Endothelial cell of umbilical vein (primary cell): ENCODE results near the gene RXFP1. TPM values are rescaled to one million over a fixed set of nuclear protein-coding genes. Genes with fewer than 3 reads are reported as not detected.

Source experiments
- BruUV-seq: library from RNA; stranded (reverse); fragments of 400-500 nt; replicated peaks from 2 replicates; lab custom pipeline; 2021; lab: Mats Ljungman, UMichigan
- CTCF ChIA-PET: fragments of 300-600, 350-600 bp; sonication (Branson Sonifier 250); formaldehyde crosslinking; loops from one replicate; lab custom pipeline; 2021; ENCODE audit warnings: antibody characterized with exemption, inconsistent platforms; lab: Charles Lee
- POLR2A ChIA-PET: fragments of 300-600, 350-600 bp; sonication (Branson Sonifier 250); formaldehyde crosslinking; loops from one replicate; lab custom pipeline; 2021; ENCODE audit warnings: antibody characterized with exemption, inconsistent platforms; lab: Charles Lee
- DNase-seq: peaks from one replicate; pipeline ENCODE4 v3.0.0-alpha.2; 2011; ENCODE audit warnings: low read depth, low spot score
- FAIRE-seq: peaks from 2 replicates; lab custom pipeline; 2011; peaks lifted over from hg19 to GRCh38; lab: Jason Lieb, UNC
- H2AFZ ChIP-seq: 2 replicates; pipeline ENCODE4 v1.6.0; 2012; ENCODE audit warnings: low read depth, low read length, control low read depth, inconsistent platforms
- H3K27ac ChIP-seq: 2 replicates; pipeline ENCODE4 v1.5.1; 2011; ENCODE audit warnings: low read depth, mild to moderate bottlenecking, control low read depth, low read length, moderate library complexity; ENCODE audit not compliant: insufficient read depth
- H3K27me3 ChIP-seq, 2 experiments: 2 replicates each; pipeline versions ENCODE4 v1.6.0 to v1.6.1; 2011; ENCODE audit warnings: low read length in 2 of 2, mixed read lengths in 1 of 2; ENCODE audit not compliant: control insufficient read depth in 2 of 2, insufficient read depth in 2 of 2
- H3K36me3 ChIP-seq, 2 experiments: 2 replicates in 1 of 2; 3 replicates in 1 of 2; pipeline ENCODE4 v1.5.1; 2011; ENCODE audit warnings: low read length in 2 of 2, mild to moderate bottlenecking in 1 of 2, moderate library complexity in 1 of 2; ENCODE audit not compliant: control insufficient read depth in 2 of 2, insufficient read depth in 2 of 2; ENCODE audit errors: extremely low read depth in 1 of 2
- H3K4me1 ChIP-seq: 3 replicates; pipeline ENCODE4 v1.5.1; 2011; ENCODE audit warnings: mild to moderate bottlenecking, low read length; ENCODE audit not compliant: control insufficient read depth, insufficient read depth; ENCODE audit errors: extremely low read depth
- H3K4me2 ChIP-seq: 2 replicates; pipeline ENCODE4 v1.6.1; 2011; ENCODE audit warnings: low read length, control low read depth, mixed read lengths; ENCODE audit not compliant: insufficient read depth
- H3K4me3 ChIP-seq, 3 experiments: fragments of 200-600 bp in 1 of 3; sonication (generic), shearing (Covaris generic) in 1 of 3; replicated peaks in 1 of 3; 2 replicates each; pipeline ENCODE4 v1.5.1; 2011 to 2016; ENCODE audit warnings: control low read depth in 3 of 3, low read length in 3 of 3, mild to moderate bottlenecking in 2 of 3, inconsistent platforms in 1 of 3, low read depth in 1 of 3, moderate library complexity in 1 of 3; ENCODE audit not compliant: insufficient read depth in 1 of 3
- H3K79me2 ChIP-seq: 2 replicates; pipeline ENCODE4 v1.6.0; 2012; ENCODE audit warnings: low read length, inconsistent platforms; ENCODE audit not compliant: control insufficient read depth, insufficient read depth
- H3K9ac ChIP-seq: replicated peaks from 2 replicates; pipeline ENCODE3; 2011; ENCODE audit warnings: low read length, control low read depth; ENCODE audit not compliant: insufficient read depth; ENCODE audit errors: extremely low read depth
- H3K9me1 ChIP-seq: replicated peaks from 3 replicates; pipeline ENCODE4 v1.6.0; 2011; ENCODE audit warnings: mild to moderate bottlenecking, low read length; ENCODE audit not compliant: control insufficient read depth, insufficient read depth; ENCODE audit errors: extremely low read depth
- H3K9me3 ChIP-seq: replicated peaks from 2 replicates; pipeline ENCODE4 v1.5.1; 2012; ENCODE audit warnings: low read length, inconsistent platforms; ENCODE audit not compliant: control insufficient read depth, insufficient read depth
- H4K20me1 ChIP-seq: replicated peaks from 2 replicates; pipeline ENCODE3; 2011; ENCODE audit warnings: mild to moderate bottlenecking, low read length; ENCODE audit not compliant: control insufficient read depth, insufficient read depth; ENCODE audit errors: extremely low read depth
- EZH2 ChIP-seq: IDR thresholded peaks from 2 replicates; pipeline ENCODE4 v1.6.1; 2012; ENCODE audit warnings: borderline replicate concordance, low read depth, mild to moderate bottlenecking, moderate library complexity, low read length, inconsistent platforms; ENCODE audit not compliant: severe bottlenecking
- FOS ChIP-seq: IDR thresholded peaks from 2 replicates; pipeline ENCODE4 v1.6.1; 2011; ENCODE audit warnings: mild to moderate bottlenecking, low read length, moderate library complexity, borderline replicate concordance; ENCODE audit not compliant: insufficient read depth
- GATA2 ChIP-seq: IDR thresholded peaks from 2 replicates; pipeline ENCODE4 v1.7.0; 2011; ENCODE audit warnings: low read depth, mild to moderate bottlenecking, moderate library complexity, mixed read lengths, low read length; ENCODE audit not compliant: insufficient read length, insufficient read depth
- JUN ChIP-seq: IDR thresholded peaks from 2 replicates; pipeline ENCODE4 v1.6.1; 2011; ENCODE audit warnings: borderline replicate concordance, low read depth; ENCODE audit not compliant: insufficient read length, insufficient read depth
- MYC ChIP-seq: IDR thresholded peaks from one replicate; pipeline ENCODE4 v1.6.1; 2011; ENCODE audit warnings: mild to moderate bottlenecking, low read depth, low read length
- POLR2A ChIP-seq: IDR thresholded peaks from 2 replicates; pipeline ENCODE4 v1.6.1; 2012; ENCODE audit warnings: low read depth, mild to moderate bottlenecking, control low read depth, low read length
- POLR2AphosphoS5 ChIP-seq: IDR thresholded peaks from 2 replicates; pipeline ENCODE4 v1.6.1; 2012; ENCODE audit warnings: low read depth, mild to moderate bottlenecking, control low read depth, low read length, moderate library complexity; ENCODE audit not compliant: insufficient read depth
- dilution Hi-C: fragments of 300-500 bp; cut with MboI; formaldehyde crosslinking; loops from one replicate; pipeline ENCODE4 v1.15.0; 2019; ENCODE audit warnings: low sequenced_read_pairs; ENCODE audit not compliant: extremely low pct_ligation_motif_present
- intact Hi-C: fragments of 100-400 bp; cut with micrococcal nuclease; formaldehyde crosslinking; loops from one replicate; pipeline ENCODE4 v1.10.0; 2022
- polyA plus RNA-seq, 4 experiments: library from polyadenylated mRNA; depleted of rRNA in 3 of 4; stranded (reverse) in 3 of 4; unstranded in 1 of 4; fragments of >200 nt; gene quantifications; 2 replicates each; pipeline versions ENCODE4 v1.2.1 to v1.2.3, GENCODE V29; 2011 to 2012; ENCODE audit warnings: missing spikeins in 1 of 4
- total RNA-seq: library from RNA; stranded (reverse); gene quantifications from 2 replicates; pipeline ENCODE4 v1.2.3, GENCODE V29; 2021
- TF ChIP-seq, protein P1 (sequence below): IDR thresholded peaks from 2 replicates; pipeline ENCODE4 v1.6.1; 2011; ENCODE audit not compliant: insufficient read depth, insufficient read length
- TF ChIP-seq, protein P2 (sequence below), 2 donors: IDR thresholded peaks; 1 replicate in 1 of 2; 2 replicates in 1 of 2; pipeline ENCODE4 v1.5.1; 2011; ENCODE audit warnings: low read length in 2 of 2, mild to moderate bottlenecking in 2 of 2, moderate library complexity in 2 of 2, control low read depth in 1 of 2, inconsistent platforms in 1 of 2, low read depth in 1 of 2; ENCODE audit not compliant: insufficient read depth in 1 of 2; ENCODE audit errors: extremely low read depth in 1 of 2

RXFP1 gene
- total and polyA plus RNA-seq, 2 donors (not counting 3 experiments of a cell fraction or from before 2014, with no cell fraction given) = not detected

DNA sequence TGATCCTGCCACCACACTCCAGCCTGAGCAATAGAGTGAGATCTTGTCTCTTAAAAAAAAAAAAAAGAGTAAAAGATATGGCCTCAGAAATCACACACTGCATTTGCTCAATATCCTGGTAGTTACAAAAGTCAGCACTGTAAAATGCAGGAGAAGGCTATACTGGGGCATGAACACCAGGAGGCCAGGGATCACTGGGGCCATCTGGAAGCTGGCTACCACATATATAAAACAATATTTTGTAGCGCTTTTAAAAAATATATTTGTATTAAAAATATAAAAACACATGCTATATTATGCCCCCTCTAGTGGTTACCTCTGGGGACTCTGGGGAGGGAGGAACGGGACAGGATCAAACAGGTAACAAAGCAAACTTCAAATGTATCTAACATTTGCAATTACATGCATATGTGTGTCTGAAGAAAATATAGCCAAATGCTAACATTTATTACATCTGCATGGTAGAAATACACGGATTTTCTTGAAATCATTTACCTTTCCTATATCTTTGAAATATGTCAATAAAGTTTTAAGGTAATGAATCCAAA, 146.0 kb downstream of the RXFP1 start:
- H3K4me3 ChIP-seq = no peak overlapping the region
- H2AFZ ChIP-seq = no peak overlapping the region
- H3K79me2 ChIP-seq = peaks cover 27% of the 10 kb centered on the region
- H4K20me1 ChIP-seq = peaks cover 2% of the 10 kb centered on the region
- no peaks in the 10 kb centered on the region for H3K9me1 ChIP-seq
- FAIRE-seq = peak; percentile 72
- no TSS peak for BruUV-seq
- peak; percentile 47 for DNase-seq
- peaks cover 0 to 3% of the 10 kb centered on the region in 2 experiments for H3K36me3 ChIP-seq
- dilution Hi-C loops (no loop called here), intact Hi-C loops (loop anchor here (1.0 kb wide), 1 partner anchor 7 kb away; no protein-coding TSS in a partner anchor)
- ChIA-PET POLR2A (no interaction called here), CTCF (interaction anchor here (0.6 to 1.1 kb wide), 4 partner anchors 8 to 788 kb away, joined by 3 to 4 read pairs (median 3); no protein-coding TSS in a partner anchor)
- peaks cover 10% of the 10 kb centered on the region for H3K4me1 ChIP-seq
- H3K27me3 ChIP-seq = no peaks in the 10 kb centered on the region
- no peak overlapping the region for H3K4me2 ChIP-seq
- no peak overlapping the region for H3K27ac ChIP-seq
- TF ChIP-seq EZH2 (no peak), MYC (no peak), POLR2AphosphoS5 (no peak), FOS (no peak), JUN (no peak), GATA2 (no peak), POLR2A (no peak)
- TF ChIP-seq, protein P1, sequence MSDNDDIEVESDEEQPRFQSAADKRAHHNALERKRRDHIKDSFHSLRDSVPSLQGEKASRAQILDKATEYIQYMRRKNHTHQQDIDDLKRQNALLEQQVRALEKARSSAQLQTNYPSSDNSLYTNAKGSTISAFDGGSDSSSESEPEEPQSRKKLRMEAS = no peak
- TF ChIP-seq, protein P2, sequence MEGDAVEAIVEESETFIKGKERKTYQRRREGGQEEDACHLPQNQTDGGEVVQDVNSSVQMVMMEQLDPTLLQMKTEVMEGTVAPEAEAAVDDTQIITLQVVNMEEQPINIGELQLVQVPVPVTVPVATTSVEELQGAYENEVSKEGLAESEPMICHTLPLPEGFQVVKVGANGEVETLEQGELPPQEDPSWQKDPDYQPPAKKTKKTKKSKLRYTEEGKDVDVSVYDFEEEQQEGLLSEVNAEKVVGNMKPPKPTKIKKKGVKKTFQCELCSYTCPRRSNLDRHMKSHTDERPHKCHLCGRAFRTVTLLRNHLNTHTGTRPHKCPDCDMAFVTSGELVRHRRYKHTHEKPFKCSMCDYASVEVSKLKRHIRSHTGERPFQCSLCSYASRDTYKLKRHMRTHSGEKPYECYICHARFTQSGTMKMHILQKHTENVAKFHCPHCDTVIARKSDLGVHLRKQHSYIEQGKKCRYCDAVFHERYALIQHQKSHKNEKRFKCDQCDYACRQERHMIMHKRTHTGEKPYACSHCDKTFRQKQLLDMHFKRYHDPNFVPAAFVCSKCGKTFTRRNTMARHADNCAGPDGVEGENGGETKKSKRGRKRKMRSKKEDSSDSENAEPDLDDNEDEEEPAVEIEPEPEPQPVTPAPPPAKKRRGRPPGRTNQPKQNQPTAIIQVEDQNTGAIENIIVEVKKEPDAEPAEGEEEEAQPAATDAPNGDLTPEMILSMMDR (IDR thresholded peaks at IDR 0.05; ENCODE audit: extremely low read depth in 1 of 2, insufficient read depth in 1 of 2, low read depth in 1 of 2, low read length in 2 of 2) = peak; percentile 51 to 57
- H3K9ac ChIP-seq = no peak overlapping the region
- no peaks in the 10 kb centered on the region for H3K9me3 ChIP-seq
